Activated CD8-positive, alpha-beta T cell treated with anti-CD3 and anti-CD28 coated beads, Interleukin-2, amount 10 ng/mL, durations not matched to agents 7 days and 5 days (primary cell): ENCODE data around the gene TRMT6. TPM values are rescaled to one million over a fixed set of nuclear protein-coding genes. Genes with fewer than 3 reads are reported as not detected.

Experiments
- ATAC-seq: fragments of 150-1000 bp; cut with Tn5 transposase; one replicate; pipeline ENCODE4 v1.10.0; 2021; ENCODE audit warnings: moderate library complexity
- CTCF ChIA-PET: fragments of 350-600 bp; sonication (Branson Sonifier 250); formaldehyde crosslinking; loops from one replicate; lab custom pipeline; 2021; ENCODE audit warnings: antibody characterized with exemption; lab: Charles Lee
- POLR2A ChIA-PET: fragments of 350-600 bp; sonication (Branson Sonifier 250); formaldehyde crosslinking; loops from one replicate; lab custom pipeline; 2021; ENCODE audit warnings: antibody characterized with exemption; lab: Charles Lee
- DNase-seq: peaks from one replicate; pipeline ENCODE4 v3.0.0-alpha.2; 2020
- H3K27ac Mint-ChIP-seq: one replicate; pipeline ENCODE4 v1.8.0; 2021; ENCODE audit warnings: mild to moderate bottlenecking, mixed read lengths
- H3K27me3 Mint-ChIP-seq: one replicate; pipeline ENCODE4 v1.8.0; 2021; ENCODE audit warnings: low read depth, mixed read lengths
- H3K36me3 Mint-ChIP-seq: one replicate; pipeline ENCODE4 v1.8.0; 2021; ENCODE audit warnings: low read depth, mixed read lengths
- H3K4me1 Mint-ChIP-seq: one replicate; pipeline ENCODE4 v1.8.0; 2021; ENCODE audit warnings: low read depth, mixed read lengths
- H3K4me3 Mint-ChIP-seq: one replicate; pipeline ENCODE4 v1.8.0; 2021; ENCODE audit warnings: mild to moderate bottlenecking, mixed read lengths
- H3K9me3 Mint-ChIP-seq: one replicate; pipeline ENCODE4 v1.8.0; 2022; ENCODE audit warnings: mixed read lengths; ENCODE audit not compliant: insufficient read depth
- total RNA-seq, 2 experiments: library from RNA; stranded (reverse); gene quantifications; one replicate each; pipeline ENCODE4 v1.2.3, GENCODE V29; 2021

TRMT6 gene
- total RNA-seq, 2 experiments from 2014 or later: 15.9 to 16.1 TPM

DNA sequence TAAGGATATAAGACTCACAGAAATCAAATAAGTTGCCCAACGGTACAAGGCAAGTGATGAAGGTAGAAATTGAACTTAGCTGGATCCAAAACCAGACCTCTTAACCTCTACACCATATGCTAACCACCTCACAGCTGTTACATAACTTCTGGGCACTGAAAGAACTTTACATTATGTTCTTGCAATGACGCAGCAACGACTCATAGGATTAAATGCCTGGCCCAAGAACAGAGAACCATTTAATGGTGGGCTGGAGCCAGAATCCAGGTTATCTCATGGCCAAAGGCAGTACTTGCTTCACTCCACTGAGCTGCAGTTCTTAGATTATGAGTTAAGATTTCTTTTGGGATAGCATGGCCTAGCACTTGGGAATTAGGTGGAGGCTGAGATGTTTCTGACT lies 4.4 kb downstream of the TRMT6 start:
- H3K4me3 Mint-ChIP-seq: no peak overlapping the region
- ATAC-seq: no peak
- H3K27ac Mint-ChIP-seq: no peak overlapping the region
- H3K27me3 Mint-ChIP-seq: peaks cover 2% of the 10 kb centered on the region
- no peak for DNase-seq
- H3K9me3 Mint-ChIP-seq: no peaks in the 10 kb centered on the region
- POLR2A ChIA-PET: no interaction called here
- peaks cover 42% of the 10 kb centered on the region for H3K4me1 Mint-ChIP-seq
- CTCF ChIA-PET: interaction anchor here (2.0 kb wide), 1 partner anchor 417 kb away, joined by 7 read pairs; no protein-coding TSS in a partner anchor
- peaks cover 54% of the 10 kb centered on the region for H3K36me3 Mint-ChIP-seq

DNA sequence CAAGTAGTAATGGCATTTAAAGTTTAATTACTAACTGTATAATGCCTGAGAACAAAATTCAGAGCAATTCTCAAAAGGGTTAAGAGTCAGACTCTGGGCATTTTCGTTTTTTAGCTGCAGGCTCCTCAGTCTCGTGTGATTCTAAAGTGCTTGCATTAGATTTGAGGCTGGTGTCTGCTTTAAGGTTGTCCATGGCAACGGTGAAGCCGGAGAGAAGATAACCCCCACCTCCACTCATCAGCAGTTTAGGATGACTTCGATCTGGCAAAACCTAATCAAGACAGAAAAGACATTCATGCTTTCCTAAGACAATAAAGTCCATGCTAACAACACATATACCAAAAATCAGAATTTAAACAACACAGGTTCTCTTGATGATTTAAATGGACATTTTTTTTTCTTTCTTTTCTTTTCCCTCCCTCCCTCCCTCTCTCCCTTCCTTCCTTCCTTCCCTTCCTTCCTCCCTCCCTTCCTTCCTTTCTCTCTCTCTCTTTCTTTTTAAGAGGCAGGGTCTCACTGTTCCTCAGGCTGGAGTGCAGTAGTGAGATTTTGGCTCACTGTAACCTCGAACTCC lies 11.8 kb downstream of the TRMT6 start:
- peaks cover 34% of the 10 kb centered on the region for H3K36me3 Mint-ChIP-seq
- DNase-seq: no peak
- POLR2A ChIA-PET: no interaction called here

DNA sequence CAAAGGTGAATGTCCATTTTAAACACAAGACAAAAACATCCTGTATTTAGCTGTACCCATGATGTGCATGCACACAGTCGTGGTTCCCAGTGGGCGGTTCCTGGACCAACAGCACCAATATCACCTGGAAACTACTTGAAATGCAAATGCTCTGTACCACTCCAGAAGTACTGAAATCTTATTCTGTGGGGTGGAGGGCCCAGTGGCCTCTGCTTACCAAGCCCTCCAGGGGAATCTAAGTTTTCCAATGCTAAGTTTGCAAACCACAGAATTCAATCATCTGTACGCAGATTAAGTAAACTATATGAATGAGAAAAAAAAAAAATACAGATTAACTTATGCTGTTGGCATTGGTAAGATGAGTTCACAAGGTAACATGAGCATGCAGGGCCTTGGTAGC lies 14.1 kb downstream of the TRMT6 start:
- H3K27me3 Mint-ChIP-seq: no peaks in the 10 kb centered on the region
- no peak overlapping the region for H3K4me3 Mint-ChIP-seq
- POLR2A ChIA-PET: interaction anchor here (0.7 kb wide), 1 partner anchor 101 kb away, joined by 3 read pairs; no protein-coding TSS in a partner anchor
- ATAC-seq (no peak), DNase-seq (no peak)
- no peaks in the 10 kb centered on the region for H3K9me3 Mint-ChIP-seq
- CTCF ChIA-PET: interaction anchor here (1.0 to 1.4 kb wide), 3 partner anchors 23 to 406 kb away, joined by 3 to 4 read pairs (median 3); no protein-coding TSS in a partner anchor
- no peak overlapping the region for H3K27ac Mint-ChIP-seq
- no peaks in the 10 kb centered on the region for H3K4me1 Mint-ChIP-seq
- peaks cover 19% of the 10 kb centered on the region for H3K36me3 Mint-ChIP-seq

More for the DNA sequence above, 11.8 kb downstream of the TRMT6 start:
- Mint-ChIP-seq H3K27ac (no peak overlapping the region), H3K4me3 (no peak overlapping the region), H3K4me1 (no peaks in the 10 kb centered on the region), H3K27me3 (no peaks in the 10 kb centered on the region), H3K9me3 (no peaks in the 10 kb centered on the region)
- CTCF ChIA-PET: interaction anchor here (1.5 kb wide), 1 partner anchor 409 kb away, joined by 7 read pairs; no protein-coding TSS in a partner anchor
- ATAC-seq: no peak

DNA sequence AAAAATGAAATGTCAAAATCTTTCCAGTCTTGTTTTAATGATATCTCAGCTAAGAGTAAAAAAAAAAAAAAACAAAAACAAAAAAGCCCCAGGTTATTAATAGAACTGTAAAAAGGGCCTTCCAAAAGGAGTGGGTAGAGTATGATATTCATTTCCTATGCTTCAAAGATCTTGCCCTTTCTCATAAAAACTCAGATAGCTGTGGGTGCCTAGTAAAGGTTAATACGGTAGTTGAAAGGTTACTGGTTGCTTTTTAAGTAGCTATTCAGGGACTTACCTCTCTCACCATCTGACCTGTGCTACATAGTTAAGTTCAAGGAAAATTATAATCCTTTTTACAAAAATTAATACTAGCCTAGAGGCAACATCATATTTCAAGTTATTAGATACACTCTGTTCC lies 14.9 kb downstream of the TRMT6 start:
- no peak for DNase-seq
- no peak overlapping the region for H3K4me3 Mint-ChIP-seq
- no peaks in the 10 kb centered on the region for H3K9me3 Mint-ChIP-seq
- ChIA-PET CTCF (interaction anchor here (1.0 to 1.9 kb wide), 5 partner anchors 14 to 405 kb away, joined by 3 to 5 read pairs (median 3); no protein-coding TSS in a partner anchor), POLR2A (no interaction called here)
- no peaks in the 10 kb centered on the region for H3K27me3 Mint-ChIP-seq
- ATAC-seq: no peak
- H3K36me3 Mint-ChIP-seq: peaks cover 14% of the 10 kb centered on the region
- H3K4me1 Mint-ChIP-seq: no peaks in the 10 kb centered on the region
- H3K27ac Mint-ChIP-seq: no peak overlapping the region

DNA sequence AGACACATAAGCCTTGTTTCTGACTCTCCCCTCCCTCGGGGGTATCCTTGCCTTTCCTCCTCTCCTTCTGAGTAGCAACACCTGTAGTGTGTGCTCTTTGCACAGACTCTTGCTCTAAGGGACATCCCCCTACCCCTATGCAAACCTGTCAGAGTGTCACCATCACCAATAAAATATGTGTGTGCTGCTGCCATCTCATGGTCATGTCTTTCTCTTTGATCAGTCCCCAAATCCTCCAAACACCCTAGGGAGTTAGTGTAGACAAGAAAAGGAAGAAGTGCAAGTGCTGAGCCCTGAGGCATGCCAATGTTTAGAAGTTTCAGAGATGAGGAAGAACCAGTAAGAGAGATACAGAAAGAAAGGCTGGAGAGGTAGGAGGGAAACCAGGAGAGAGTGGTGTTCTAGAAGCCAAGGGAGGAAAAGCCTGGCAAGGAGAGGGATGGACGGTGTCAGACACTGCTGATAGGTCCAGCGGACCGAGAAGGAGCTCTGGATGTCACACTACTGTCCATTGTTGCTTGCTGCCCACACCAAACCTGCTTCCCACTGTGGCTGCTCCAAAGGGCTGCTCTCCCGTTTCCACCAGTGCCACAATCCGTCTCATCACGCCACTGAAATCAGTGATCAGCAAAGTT lies 16.4 kb downstream of the TRMT6 start:
- ChIA-PET CTCF (interaction anchor here (1.4 to 1.9 kb wide), 3 partner anchors 145 to 405 kb away, joined by 3 to 6 read pairs (median 5); no protein-coding TSS in a partner anchor), POLR2A (interaction anchor here (0.6 kb wide), 1 partner anchor 398 kb away, joined by 3 read pairs; no protein-coding TSS in a partner anchor)
- Mint-ChIP-seq H3K27me3 (no peaks in the 10 kb centered on the region), H3K4me3 (no peak overlapping the region), H3K36me3 (peaks cover 7% of the 10 kb centered on the region), H3K4me1 (no peaks in the 10 kb centered on the region), H3K27ac (no peak overlapping the region), H3K9me3 (no peaks in the 10 kb centered on the region)
- no peak for DNase-seq
- ATAC-seq: no peak

DNA sequence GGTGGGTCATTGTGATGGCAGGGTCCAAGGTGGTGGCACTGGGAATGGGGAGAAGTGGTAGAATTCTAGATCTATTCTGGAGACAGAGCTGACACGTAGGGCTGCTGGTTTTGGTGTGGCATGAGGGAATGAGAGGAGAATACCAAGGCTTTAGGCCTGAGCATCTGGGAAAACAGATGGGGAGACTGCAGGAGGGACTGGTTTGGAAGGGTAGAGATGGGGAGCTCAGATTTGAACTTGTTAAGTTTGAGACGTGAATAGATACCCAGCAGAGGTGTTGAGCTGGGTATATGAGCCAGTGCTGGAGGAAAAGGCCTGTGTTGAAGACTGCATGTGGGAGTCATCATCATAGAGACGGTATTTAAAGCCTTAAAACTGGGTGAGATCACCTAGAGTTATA lies 17.5 kb downstream of the TRMT6 start:
- DNase-seq (no peak), ATAC-seq (no peak)
- Mint-ChIP-seq H3K27me3 (peaks cover 2% of the 10 kb centered on the region), H3K4me3 (no peak overlapping the region), H3K4me1 (no peaks in the 10 kb centered on the region), H3K36me3 (peaks cover 2% of the 10 kb centered on the region), H3K27ac (no peak overlapping the region), H3K9me3 (no peaks in the 10 kb centered on the region)
- POLR2A ChIA-PET: no interaction called here
- CTCF ChIA-PET: interaction anchor here (0.7 to 1.7 kb wide), 4 partner anchors 14 to 404 kb away, joined by 3 to 6 read pairs (median 4); no protein-coding TSS in a partner anchor

DNA sequence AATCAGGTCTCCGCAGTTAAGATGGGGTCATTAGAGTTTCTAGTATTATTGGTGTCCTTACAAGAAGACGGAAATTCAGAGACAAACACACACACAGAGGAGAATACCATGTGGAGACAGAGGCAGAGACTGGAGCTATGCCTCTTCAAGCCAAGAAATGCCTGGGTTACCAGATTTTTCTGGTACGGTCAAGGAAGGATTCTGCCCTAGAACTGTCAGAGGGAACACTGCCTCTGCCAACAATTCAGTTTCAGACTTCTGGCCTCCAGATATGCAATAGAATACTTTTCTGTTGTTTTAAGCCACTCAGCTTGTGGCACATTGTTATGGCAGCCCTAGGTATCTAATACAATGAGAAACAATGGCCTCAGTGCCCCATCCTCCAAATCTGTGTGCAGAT lies 18.9 kb downstream of the TRMT6 start:
- Mint-ChIP-seq H3K36me3 (no peaks in the 10 kb centered on the region), H3K27ac (no peak overlapping the region), H3K27me3 (peaks cover 11% of the 10 kb centered on the region), H3K9me3 (no peaks in the 10 kb centered on the region), H3K4me1 (no peaks in the 10 kb centered on the region), H3K4me3 (no peak overlapping the region)
- CTCF ChIA-PET: interaction anchor here (0.7 kb wide), 1 partner anchor 17 kb away, joined by 3 read pairs; no protein-coding TSS in a partner anchor
- ATAC-seq (no peak), DNase-seq (no peak)
- POLR2A ChIA-PET: no interaction called here

DNA sequence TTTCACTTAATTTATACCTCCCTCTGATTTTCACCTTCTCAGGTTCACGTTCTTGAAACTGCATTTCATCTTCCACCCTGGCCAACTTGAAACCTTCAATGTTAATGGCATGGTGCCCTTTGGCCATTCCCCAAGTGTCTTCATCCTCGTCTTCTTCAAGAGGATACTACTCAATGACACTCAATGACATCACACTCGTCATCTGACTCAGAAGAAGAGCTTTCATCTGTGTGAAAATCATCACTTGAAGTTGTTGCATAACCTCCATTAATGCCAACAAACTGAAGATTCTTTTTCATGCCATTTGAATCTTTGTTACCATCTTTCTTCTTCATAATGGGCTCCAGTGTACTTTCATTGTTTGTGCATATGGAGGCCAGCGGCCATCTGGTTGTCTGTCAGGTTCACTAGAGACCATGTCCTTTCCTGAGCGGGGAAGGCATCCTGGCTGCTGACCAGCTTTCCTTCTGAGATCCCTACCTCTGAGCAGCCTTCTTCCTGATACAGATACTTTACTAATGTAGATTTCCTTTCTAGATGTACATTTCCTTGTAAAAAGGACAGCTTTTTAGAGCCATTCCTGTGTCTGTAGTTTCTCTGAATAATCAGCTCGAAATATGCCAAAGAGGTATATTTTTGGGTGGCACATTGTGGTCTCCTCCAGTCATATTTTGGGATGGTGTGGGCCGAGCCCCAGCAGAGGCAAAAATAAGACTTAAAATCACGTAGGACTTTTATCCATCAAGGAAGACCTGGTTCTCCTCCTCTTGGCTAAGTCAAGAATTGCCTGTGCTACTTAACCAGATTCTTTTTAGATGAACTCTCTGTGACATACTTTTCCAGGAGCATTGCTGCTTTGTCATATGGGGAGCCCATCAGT lies 21.3 kb downstream of the TRMT6 start:
- no peaks in the 10 kb centered on the region for H3K4me1 Mint-ChIP-seq
- H3K27ac Mint-ChIP-seq: no peak overlapping the region
- POLR2A ChIA-PET: no interaction called here
- no peak for DNase-seq
- no peaks in the 10 kb centered on the region for H3K9me3 Mint-ChIP-seq
- H3K4me3 Mint-ChIP-seq: no peak overlapping the region
- no peaks in the 10 kb centered on the region for H3K36me3 Mint-ChIP-seq
- CTCF ChIA-PET: interaction anchor here (1.2 kb wide), 2 partner anchors 18 to 399 kb away, joined by 3 read pairs; no protein-coding TSS in a partner anchor
- ATAC-seq: no peak
- peaks cover 20% of the 10 kb centered on the region for H3K27me3 Mint-ChIP-seq

DNA sequence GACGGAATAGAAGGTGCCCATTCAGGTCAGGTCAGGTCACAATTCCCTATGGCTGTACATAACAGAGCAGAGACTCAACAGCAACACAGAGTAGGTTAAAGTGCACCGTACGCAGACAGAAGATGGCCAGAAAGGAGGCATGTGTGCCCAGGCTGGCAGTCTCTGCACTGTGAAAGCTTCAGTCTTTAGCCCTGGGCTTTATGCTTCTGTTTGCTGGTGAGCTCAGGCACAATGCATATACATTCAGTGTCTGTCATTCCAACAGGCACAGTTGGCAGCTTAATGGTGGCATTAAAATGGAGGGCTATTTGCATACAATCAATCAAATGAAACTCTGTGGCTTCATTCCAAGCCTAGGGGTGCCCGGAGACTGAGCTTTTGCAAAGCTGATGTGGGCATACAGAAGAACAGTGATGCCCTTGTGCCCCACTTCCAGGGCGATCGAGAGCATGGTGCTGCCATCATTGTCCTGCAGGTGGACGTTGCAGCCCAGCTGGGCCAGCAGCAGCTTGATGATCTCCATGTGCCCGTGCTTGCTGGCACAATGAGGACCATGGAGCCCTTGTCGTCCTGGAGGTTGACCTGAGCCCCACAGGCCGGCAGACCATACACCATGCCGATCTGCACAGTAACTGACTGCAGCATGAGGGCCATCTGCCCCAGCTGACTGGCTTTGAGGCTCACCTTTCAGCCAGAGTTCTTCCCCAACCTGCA lies 22.4 kb downstream of the TRMT6 start:
- DNase-seq: no peak
- Mint-ChIP-seq H3K27ac (no peak overlapping the region), H3K27me3 (peaks cover 21% of the 10 kb centered on the region), H3K36me3 (no peaks in the 10 kb centered on the region), H3K4me3 (no peak overlapping the region), H3K4me1 (no peaks in the 10 kb centered on the region), H3K9me3 (no peaks in the 10 kb centered on the region)
- ChIA-PET CTCF (no interaction called here), POLR2A (no interaction called here)
- no peak for ATAC-seq

DNA sequence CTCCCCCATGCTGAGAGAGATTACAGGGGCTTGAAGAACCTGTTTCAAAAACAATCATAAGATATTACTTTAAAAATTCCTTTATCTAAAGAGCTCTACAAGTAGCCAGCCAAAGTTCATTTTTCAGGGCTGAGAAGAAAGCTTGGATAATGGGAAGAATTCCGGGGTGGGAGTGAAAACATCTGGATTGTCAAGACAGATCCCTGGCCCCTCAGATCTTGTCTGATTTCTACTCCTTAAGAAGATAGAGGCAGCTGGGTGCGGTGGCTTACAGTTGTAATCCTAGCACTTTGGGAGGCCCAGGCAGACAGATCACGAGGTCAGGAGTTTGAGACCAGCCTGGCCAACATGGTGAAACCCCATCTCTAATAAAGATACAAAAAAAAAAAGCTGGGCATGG lies 24.8 kb downstream of the TRMT6 start:
- H3K27me3 Mint-ChIP-seq: peaks cover 21% of the 10 kb centered on the region
- no peaks in the 10 kb centered on the region for H3K4me1 Mint-ChIP-seq
- ChIA-PET POLR2A (no interaction called here), CTCF (interaction anchor here (1.2 kb wide), 1 partner anchor 396 kb away, joined by 3 read pairs; no protein-coding TSS in a partner anchor)
- H3K4me3 Mint-ChIP-seq: no peak overlapping the region
- no peak for DNase-seq
- no peaks in the 10 kb centered on the region for H3K9me3 Mint-ChIP-seq
- no peaks in the 10 kb centered on the region for H3K36me3 Mint-ChIP-seq
- no peak overlapping the region for H3K27ac Mint-ChIP-seq
- no peak for ATAC-seq

DNA sequence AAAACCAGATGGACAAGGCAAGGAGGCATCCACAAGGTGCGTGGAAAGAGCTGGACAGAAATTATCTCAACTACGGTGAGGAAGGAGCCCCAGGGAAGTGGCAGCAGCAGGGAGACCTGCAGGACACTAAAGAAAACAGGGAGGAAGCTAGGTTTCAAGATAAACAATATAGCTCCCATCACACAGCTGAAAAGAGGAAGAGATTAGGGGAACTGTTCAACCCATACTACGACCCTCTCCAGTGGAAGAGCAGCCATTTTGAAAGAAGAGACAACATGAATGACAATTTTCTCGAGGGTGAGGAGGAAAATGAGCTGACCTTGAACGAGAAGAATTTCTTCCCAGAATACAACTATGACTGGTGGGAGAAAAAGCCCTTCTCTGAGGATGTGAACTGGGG lies 26.8 kb downstream of the TRMT6 start:
- CTCF ChIA-PET: no interaction called here
- no peak for ATAC-seq
- no peak overlapping the region for H3K27ac Mint-ChIP-seq

More for the DNA sequence above, 26.8 kb downstream of the TRMT6 start:
- H3K36me3 Mint-ChIP-seq: no peaks in the 10 kb centered on the region
- DNase-seq: no peak
- H3K4me1 Mint-ChIP-seq: peaks cover 18% of the 10 kb centered on the region
- POLR2A ChIA-PET: no interaction called here
- H3K9me3 Mint-ChIP-seq: no peaks in the 10 kb centered on the region
- peaks cover 19% of the 10 kb centered on the region for H3K27me3 Mint-ChIP-seq
- no peak overlapping the region for H3K4me3 Mint-ChIP-seq
